Measurements from ENCODE around the gene GSS. TPM values are rescaled to one million over a fixed set of nuclear protein-coding genes. Genes with fewer than 3 reads are reported as not detected.
A peak's percentile ranks its signal among the peaks of the same experiment; 100 is the strongest.

The GSS gene
- total and polyA plus RNA-seq, 8 donors, result 18.1 to 199 (median 43.7) TPM

DNA sequence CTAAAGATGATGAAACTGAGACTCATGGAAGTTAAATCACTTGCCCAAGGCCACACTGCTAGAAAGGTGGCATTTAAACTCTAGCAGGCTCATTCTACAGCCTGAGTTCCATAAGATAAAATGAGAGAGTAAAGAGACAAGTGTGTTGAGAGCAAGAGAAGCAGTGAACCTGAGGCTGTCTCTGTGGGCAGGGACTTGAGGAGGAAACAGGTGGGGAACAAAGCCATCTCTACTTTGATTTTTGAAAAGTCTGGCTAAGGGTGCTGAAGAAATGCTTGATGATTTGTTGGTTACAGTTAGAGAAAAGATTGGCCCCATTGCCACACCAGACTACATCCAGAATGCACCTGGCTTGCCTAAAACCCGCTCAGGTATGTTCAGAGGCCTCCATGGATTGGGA lies 29.0 kb downstream of the GSS start:
- WGBS, 5 donors, result 90 to 100% (median 96%) methylated on average over 1 of the region's 1 CpG
- intact Hi-C loops (cut with DNase I; ENCODE audit: low total_unique reads), result no loop called here
- no peak overlapping the region for H3K4me3 ChIP-seq

GRCh38 chr20:34925981-34926380 lies 29.6 kb downstream of the GSS start:
- Histone ChIP-seq H3K4me3 (no peak overlapping the region), H3K4me1 (peaks cover 8 to 18% (median 16%) of the 10 kb centered on the region in 4 donors), H3K27ac (no peak overlapping the region), H3K36me3 (peaks cover 62 to 96% (median 90%) of the 10 kb centered on the region in 4 donors), H3K9me3 (no peaks in the 10 kb centered on the region), H3K27me3 (no peaks in the 10 kb centered on the region)
- intact Hi-C loops (cut with DNase I; ENCODE audit: low total_unique reads), result no loop called here
- WGBS, 5 donors, result 38 to 60% (median 57%) methylated on average over 1 of the region's 1 CpG
- no peak for DNase-seq
- no peak for TF ChIP-seq CTCF (IDR thresholded peaks at IDR 0.05)
- no peak for TF ChIP-seq EP300 (IDR thresholded peaks at IDR 0.05)
- no peak for TF ChIP-seq POLR2AphosphoS5 (IDR thresholded peaks at IDR 0.05)
- TF ChIP-seq POLR2A (IDR thresholded peaks at IDR 0.05), result no peak

More for the DNA sequence above, 29.0 kb downstream of the GSS start:
- H3K36me3 ChIP-seq, result peaks cover 63 to 96% (median 90%) of the 10 kb centered on the region in 4 donors
- no peaks in the 10 kb centered on the region for H3K27me3 ChIP-seq
- H3K27ac ChIP-seq, result no peak overlapping the region
- DNase-seq, result no peak
- TF ChIP-seq EP300 (IDR thresholded peaks at IDR 0.05), result no peak
- TF ChIP-seq POLR2AphosphoS5 (IDR thresholded peaks at IDR 0.05), result no peak
- TF ChIP-seq POLR2A (IDR thresholded peaks at IDR 0.05), result no peak
- TF ChIP-seq CTCF (IDR thresholded peaks at IDR 0.05), result no peak
- no peaks in the 10 kb centered on the region for H3K9me3 ChIP-seq
- peaks cover 8 to 17% (median 12%) of the 10 kb centered on the region in 4 donors for H3K4me1 ChIP-seq

DNA sequence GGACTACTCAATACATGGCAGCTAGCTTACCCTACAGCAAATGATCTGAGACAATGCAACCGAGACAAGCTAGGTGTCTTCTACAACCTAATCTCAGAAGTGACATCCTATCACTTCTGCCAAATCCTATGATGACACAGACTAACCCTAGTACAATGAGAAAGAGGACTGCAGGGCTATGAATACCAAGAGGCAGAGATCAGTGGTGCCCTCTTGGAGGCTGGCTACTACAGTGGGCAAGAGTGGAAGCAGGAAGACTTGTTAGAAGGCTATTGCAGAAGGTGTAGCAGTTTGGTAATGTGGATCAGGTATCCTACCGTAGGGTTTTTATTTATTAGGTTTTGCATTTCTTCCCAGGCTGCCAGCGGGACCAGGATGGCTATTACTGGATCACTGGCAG lies 30.3 kb downstream of the GSS start:
- Histone ChIP-seq H3K36me3 (peaks cover 62 to 96% (median 90%) of the 10 kb centered on the region in 4 donors), H3K27ac (no peak overlapping the region), H3K27me3 (no peaks in the 10 kb centered on the region), H3K4me1 (peaks cover 8 to 18% (median 16%) of the 10 kb centered on the region in 4 donors), H3K9me3 (no peaks in the 10 kb centered on the region), H3K4me3 (no peak overlapping the region)
- WGBS, 5 donors, result 94 to 97% (median 94%) methylated on average over 3 of the region's 3 CpGs
- TF ChIP-seq POLR2A (IDR thresholded peaks at IDR 0.05) (no peak), EP300 (IDR thresholded peaks at IDR 0.05) (no peak), POLR2AphosphoS5 (IDR thresholded peaks at IDR 0.05) (no peak), CTCF (IDR thresholded peaks at IDR 0.05) (no peak)
- no peak for DNase-seq
- intact Hi-C loops (cut with DNase I; ENCODE audit: low total_unique reads), result no loop called here

- intact Hi-C loops (cut with DNase I; ENCODE audit: low total_unique reads), result no loop called here
- peaks cover 8 to 18% (median 16%) of the 10 kb centered on the region in 4 donors for H3K4me1 ChIP-seq
- peaks cover 50 to 91% (median 85%) of the 10 kb centered on the region in 4 donors for H3K36me3 ChIP-seq
- H3K4me3 ChIP-seq, result no peak overlapping the region
- DNase-seq, result no peak
- no peaks in the 10 kb centered on the region for H3K9me3 ChIP-seq
- WGBS, 5 donors, result 90 to 100% (median 95%) methylated on average over 1 to 2 of the region's 2 CpGs
- H3K27ac ChIP-seq, result peak overlapping the region in 4 of 5 donors; percentile 43 to 74 (median 66)
- no peaks in the 10 kb centered on the region for H3K27me3 ChIP-seq
- TF ChIP-seq CTCF (IDR thresholded peaks at IDR 0.05), result no peak
- no peak for TF ChIP-seq POLR2A (IDR thresholded peaks at IDR 0.05)
- TF ChIP-seq EP300 (IDR thresholded peaks at IDR 0.05), result no peak
- TF ChIP-seq POLR2AphosphoS5 (IDR thresholded peaks at IDR 0.05), result no peak
Observed at GRCh38 chr20:34923414-34923813, 32.2 kb downstream of the GSS start.

Data from stomach (tissue), 9 donors.